HepG2 (cell line): ENCODE data around the gene ST6GALNAC6. TPM values are rescaled to one million over a fixed set of nuclear protein-coding genes. Genes with fewer than 3 reads are reported as not detected.
A peak's percentile ranks its signal among the peaks of the same experiment; 100 is the strongest.

Experiments used
- ATF1 ChIP-seq: IDR thresholded peaks from 2 replicates; pipeline ENCODE4 v1.6.1; 2016; ENCODE audit warnings: mild to moderate bottlenecking, control low read depth
- ETV5 ChIP-seq: IDR thresholded peaks from 2 replicates; pipeline ENCODE4 v1.6.1; 2018; ENCODE audit warnings: missing biosample characterization, missing genetic modification reagents, inconsistent platforms, borderline replicate concordance
- KDM2A ChIP-seq: sonication (generic); formaldehyde crosslinking; IDR thresholded peaks from 2 replicates; pipeline ENCODE4 v1.4.0; 2020; ENCODE audit warnings: low read depth, missing genetic modification reagents, borderline replicate concordance
- MAFG ChIP-seq: sonication (generic); formaldehyde crosslinking; IDR thresholded peaks from 2 replicates; pipeline ENCODE4 v1.5.1; 2020; ENCODE audit warnings: mild to moderate bottlenecking, missing genetic modification reagents
- MXD4 ChIP-seq: IDR thresholded peaks from 2 replicates; pipeline ENCODE4 v1.6.1; 2016; ENCODE audit warnings: mild to moderate bottlenecking, missing biosample characterization, missing genetic modification reagents
- PHF20 ChIP-seq: sonication (generic); formaldehyde crosslinking; IDR thresholded peaks from 2 replicates; pipeline ENCODE4 v1.5.0; 2020; ENCODE audit warnings: mild to moderate bottlenecking, missing genetic modification reagents
- ZBTB38 ChIP-seq: sonication (generic); formaldehyde crosslinking; IDR thresholded peaks from 2 replicates; pipeline ENCODE4 v1.5.1; 2020; ENCODE audit warnings: mild to moderate bottlenecking, missing genetic modification reagents
- ZEB1 ChIP-seq: IDR thresholded peaks from 2 replicates; pipeline ENCODE4 v1.6.1; 2012; ENCODE audit warnings: mild to moderate bottlenecking, low read depth, inconsistent platforms; ENCODE audit not compliant: insufficient replicate concordance
- ZNF138 ChIP-seq: sonication (generic); formaldehyde crosslinking; IDR thresholded peaks from 2 replicates; pipeline ENCODE4 v1.5.0; 2020; ENCODE audit warnings: mild to moderate bottlenecking, low read depth, missing genetic modification reagents
- ZNF180 ChIP-seq: sonication (generic); formaldehyde crosslinking; IDR thresholded peaks from 2 replicates; pipeline ENCODE4 v1.4.0; 2020; ENCODE audit warnings: low read depth, missing genetic modification reagents, borderline replicate concordance
- ZNF3 ChIP-seq: IDR thresholded peaks from 2 replicates; pipeline ENCODE4 v1.7.0; 2017; ENCODE audit warnings: inconsistent platforms
- ZNF724P ChIP-seq: sonication (generic); formaldehyde crosslinking; IDR thresholded peaks from 2 replicates; pipeline ENCODE4 v1.8.0; 2022; ENCODE audit warnings: missing genetic modification reagents, borderline replicate concordance
- ZNF790 ChIP-seq: sonication (generic); formaldehyde crosslinking; IDR thresholded peaks from 2 replicates; pipeline ENCODE4 v1.8.0; 2022; ENCODE audit warnings: missing genetic modification reagents, mild to moderate bottlenecking, borderline replicate concordance
- ZSCAN20 ChIP-seq: sonication (generic); formaldehyde crosslinking; IDR thresholded peaks from 2 replicates; pipeline ENCODE4 v1.4.0; 2020; ENCODE audit warnings: missing genetic modification reagents, mild to moderate bottlenecking, borderline replicate concordance
- ZSCAN25 ChIP-seq: sonication (generic); formaldehyde crosslinking; IDR thresholded peaks from 2 replicates; pipeline ENCODE4 v1.8.0; 2022; ENCODE audit warnings: mild to moderate bottlenecking, missing genetic modification reagents
- polyA plus RNA-seq, 8 experiments: library from polyadenylated mRNA; depleted of rRNA in 3 of 8; stranded (reverse) in 7 of 8; unstranded in 1 of 8; fragments of >200 nt; fragmentation: Illumina TruSeq in 4 of 8; extraction: Trizol in 4 of 8; gene quantifications; 2 replicates each; pipeline versions ENCODE4 v1.2.1 to v1.2.3, GENCODE V29; 2011 to 2016; ENCODE audit warnings: low read depth in 4 of 8, missing spikeins in 1 of 8, mixed read lengths in 1 of 8; ENCODE audit not compliant: insufficient read depth in 1 of 8
- total RNA-seq, 5 experiments: library from RNA; depleted of rRNA; stranded (reverse); fragments of >200 nt; fragmentation: Illumina TruSeq; extraction: Trizol; gene quantifications; 2 replicates each; pipeline ENCODE4 v1.2.3, GENCODE V29; 2016; ENCODE audit warnings: low read depth in 1 of 5
- TF ChIP-seq, protein P1 (sequence below): sonication (generic); formaldehyde crosslinking; IDR thresholded peaks from one replicate; pipeline ENCODE4 v1.5.1; 2020; ENCODE audit warnings: mild to moderate bottlenecking, missing genetic modification reagents; ENCODE audit errors: not compliant biosample characterization
- TF ChIP-seq, protein P2 (sequence below): sonication (generic); formaldehyde crosslinking; IDR thresholded peaks from 2 replicates; pipeline ENCODE4 v1.5.0; 2020; ENCODE audit warnings: mild to moderate bottlenecking, low read depth, missing genetic modification reagents, borderline replicate concordance
- TF ChIP-seq, protein P3 (sequence below): sonication (generic); formaldehyde crosslinking; IDR thresholded peaks from 2 replicates; pipeline ENCODE4 v1.4.0; 2020; ENCODE audit warnings: mild to moderate bottlenecking, missing genetic modification reagents
- TF ChIP-seq, protein P4 (sequence below): sonication (generic); formaldehyde crosslinking; IDR thresholded peaks from 2 replicates; pipeline ENCODE4 v1.5.0; 2020; ENCODE audit warnings: missing genetic modification reagents

ST6GALNAC6 gene
- total and polyA plus RNA-seq, 2 of the 13 experiments (the other 11 are each of a cell fraction or from before 2014, with no cell fraction given), result 18.5 to 65.4 TPM

DNA sequence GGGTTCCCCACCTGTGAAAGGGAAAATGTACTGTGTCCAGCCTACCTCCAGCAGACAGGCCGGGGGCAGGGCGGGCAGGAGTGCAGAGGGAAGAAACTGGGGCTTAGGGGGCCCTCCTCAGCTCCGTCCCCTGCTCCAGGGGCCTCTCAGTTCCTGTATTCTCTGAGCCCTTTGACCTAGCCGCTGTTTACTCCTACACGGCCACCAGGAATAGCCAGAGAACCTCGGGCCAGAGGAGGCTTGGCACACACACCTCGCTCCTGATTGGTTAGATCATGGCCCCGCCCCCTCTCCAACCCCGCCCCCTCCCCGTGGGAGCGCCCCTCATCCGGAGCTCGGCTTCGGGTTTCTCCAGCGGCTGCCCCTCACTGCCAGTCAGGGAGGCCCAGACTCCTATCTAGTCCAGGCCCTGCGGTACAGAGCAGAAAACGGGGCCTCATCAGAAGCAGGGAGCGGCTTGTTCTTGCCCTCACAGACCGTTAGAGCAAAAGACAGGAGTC is 2.2 kb downstream of the ST6GALNAC6 start (continued):
- TF ChIP-seq, protein P1, sequence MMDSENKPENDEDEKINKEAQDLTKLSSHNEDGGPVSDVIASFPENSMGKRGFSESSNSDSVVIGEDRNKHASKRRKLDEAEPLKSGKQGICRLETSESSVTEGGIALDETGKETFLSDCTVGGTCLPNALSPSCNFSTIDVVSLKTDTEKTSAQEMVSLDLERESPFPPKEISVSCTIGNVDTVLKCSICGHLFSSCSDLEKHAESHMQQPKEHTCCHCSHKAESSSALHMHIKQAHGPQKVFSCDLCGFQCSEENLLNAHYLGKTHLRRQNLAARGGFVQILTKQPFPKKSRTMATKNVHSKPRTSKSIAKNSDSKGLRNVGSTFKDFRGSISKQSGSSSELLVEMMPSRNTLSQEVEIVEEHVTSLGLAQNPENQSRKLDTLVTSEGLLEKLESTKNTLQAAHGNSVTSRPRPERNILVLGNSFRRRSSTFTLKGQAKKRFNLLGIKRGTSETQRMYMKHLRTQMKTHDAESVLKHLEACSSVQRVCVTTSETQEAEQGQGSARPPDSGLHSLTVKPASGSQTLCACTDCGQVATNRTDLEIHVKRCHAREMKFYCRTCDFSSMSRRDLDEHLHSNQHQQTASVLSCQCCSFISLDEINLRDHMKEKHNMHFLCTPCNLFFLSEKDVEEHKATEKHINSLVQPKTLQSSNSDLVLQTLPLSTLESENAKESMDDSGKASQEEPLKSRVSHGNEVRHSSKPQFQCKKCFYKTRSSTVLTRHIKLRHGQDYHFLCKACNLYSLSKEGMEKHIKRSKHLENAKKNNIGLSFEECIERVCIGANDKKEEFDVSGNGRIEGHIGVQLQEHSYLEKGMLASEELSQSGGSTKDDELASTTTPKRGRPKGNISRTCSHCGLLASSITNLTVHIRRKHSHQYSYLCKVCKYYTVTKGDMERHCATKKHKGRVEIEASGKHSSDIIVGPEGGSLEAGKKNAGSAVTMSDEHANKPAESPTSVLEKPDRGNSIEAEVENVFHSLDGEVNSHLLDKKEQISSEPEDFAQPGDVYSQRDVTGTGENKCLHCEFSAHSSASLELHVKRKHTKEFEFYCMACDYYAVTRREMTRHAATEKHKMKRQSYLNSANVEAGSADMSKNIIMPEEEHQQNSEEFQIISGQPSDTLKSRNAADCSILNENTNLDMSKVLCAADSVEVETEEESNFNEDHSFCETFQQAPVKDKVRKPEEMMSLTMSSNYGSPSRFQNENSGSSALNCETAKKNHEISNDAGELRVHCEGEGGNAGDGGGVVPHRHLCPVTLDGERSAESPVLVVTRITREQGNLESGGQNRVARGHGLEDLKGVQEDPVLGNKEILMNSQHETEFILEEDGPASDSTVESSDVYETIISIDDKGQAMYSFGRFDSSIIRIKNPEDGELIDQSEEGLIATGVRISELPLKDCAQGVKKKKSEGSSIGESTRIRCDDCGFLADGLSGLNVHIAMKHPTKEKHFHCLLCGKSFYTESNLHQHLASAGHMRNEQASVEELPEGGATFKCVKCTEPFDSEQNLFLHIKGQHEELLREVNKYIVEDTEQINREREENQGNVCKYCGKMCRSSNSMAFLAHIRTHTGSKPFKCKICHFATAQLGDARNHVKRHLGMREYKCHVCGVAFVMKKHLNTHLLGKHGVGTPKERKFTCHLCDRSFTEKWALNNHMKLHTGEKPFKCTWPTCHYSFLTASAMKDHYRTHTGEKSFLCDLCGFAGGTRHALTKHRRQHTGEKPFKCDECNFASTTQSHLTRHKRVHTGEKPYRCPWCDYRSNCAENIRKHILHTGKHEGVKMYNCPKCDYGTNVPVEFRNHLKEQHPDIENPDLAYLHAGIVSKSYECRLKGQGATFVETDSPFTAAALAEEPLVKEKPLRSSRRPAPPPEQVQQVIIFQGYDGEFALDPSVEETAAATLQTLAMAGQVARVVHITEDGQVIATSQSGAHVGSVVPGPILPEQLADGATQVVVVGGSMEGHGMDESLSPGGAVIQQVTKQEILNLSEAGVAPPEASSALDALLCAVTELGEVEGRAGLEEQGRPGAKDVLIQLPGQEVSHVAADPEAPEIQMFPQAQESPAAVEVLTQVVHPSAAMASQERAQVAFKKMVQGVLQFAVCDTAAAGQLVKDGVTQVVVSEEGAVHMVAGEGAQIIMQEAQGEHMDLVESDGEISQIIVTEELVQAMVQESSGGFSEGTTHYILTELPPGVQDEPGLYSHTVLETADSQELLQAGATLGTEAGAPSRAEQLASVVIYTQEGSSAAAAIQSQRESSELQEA (CRISPR knock-in tag), result no peak
- TF ChIP-seq ZNF180 (CRISPR knock-in tag), result no peak
- peak; percentile 84 for TF ChIP-seq ETV5 (CRISPR knock-in tag)
- TF ChIP-seq ZSCAN20 (CRISPR knock-in tag), result no peak
- TF ChIP-seq ZNF138 (CRISPR knock-in tag), result no peak
- peak; percentile 41; the same call in 1 of the 2 replicates for TF ChIP-seq KDM2A (CRISPR knock-in tag)
- TF ChIP-seq ATF1 (CRISPR knock-in tag), result no peak
- no peak for TF ChIP-seq ZNF3
- TF ChIP-seq PHF20 (CRISPR knock-in tag), result no peak
- no peak for TF ChIP-seq ZBTB38 (CRISPR knock-in tag)
- TF ChIP-seq, protein P2, sequence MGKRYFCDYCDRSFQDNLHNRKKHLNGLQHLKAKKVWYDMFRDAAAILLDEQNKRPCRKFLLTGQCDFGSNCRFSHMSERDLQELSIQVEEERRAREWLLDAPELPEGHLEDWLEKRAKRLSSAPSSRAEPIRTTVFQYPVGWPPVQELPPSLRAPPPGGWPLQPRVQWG (CRISPR knock-in tag), result no peak
- TF ChIP-seq ZNF724P (CRISPR knock-in tag), result no peak
- TF ChIP-seq ZSCAN25 (CRISPR knock-in tag), result no peak; the same call in none of the 2 replicates
- TF ChIP-seq, protein P3, sequence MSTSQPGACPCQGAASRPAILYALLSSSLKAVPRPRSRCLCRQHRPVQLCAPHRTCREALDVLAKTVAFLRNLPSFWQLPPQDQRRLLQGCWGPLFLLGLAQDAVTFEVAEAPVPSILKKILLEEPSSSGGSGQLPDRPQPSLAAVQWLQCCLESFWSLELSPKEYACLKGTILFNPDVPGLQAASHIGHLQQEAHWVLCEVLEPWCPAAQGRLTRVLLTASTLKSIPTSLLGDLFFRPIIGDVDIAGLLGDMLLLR (CRISPR knock-in tag), result no peak
- TF ChIP-seq ZEB1, result peak; percentile 10
- peak; percentile 31; the same call in 1 of the 2 replicates for TF ChIP-seq MXD4 (CRISPR knock-in tag)
- TF ChIP-seq, protein P4, sequence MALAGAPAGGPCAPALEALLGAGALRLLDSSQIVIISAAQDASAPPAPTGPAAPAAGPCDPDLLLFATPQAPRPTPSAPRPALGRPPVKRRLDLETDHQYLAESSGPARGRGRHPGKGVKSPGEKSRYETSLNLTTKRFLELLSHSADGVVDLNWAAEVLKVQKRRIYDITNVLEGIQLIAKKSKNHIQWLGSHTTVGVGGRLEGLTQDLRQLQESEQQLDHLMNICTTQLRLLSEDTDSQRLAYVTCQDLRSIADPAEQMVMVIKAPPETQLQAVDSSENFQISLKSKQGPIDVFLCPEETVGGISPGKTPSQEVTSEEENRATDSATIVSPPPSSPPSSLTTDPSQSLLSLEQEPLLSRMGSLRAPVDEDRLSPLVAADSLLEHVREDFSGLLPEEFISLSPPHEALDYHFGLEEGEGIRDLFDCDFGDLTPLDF, result no peak
- TF ChIP-seq MAFG, result no peak
- TF ChIP-seq ZNF790 (CRISPR knock-in tag), result no peak
